Endothelial cell of umbilical vein (primary cell): Measurements from ENCODE around the gene IDUA. TPM values are rescaled to one million over a fixed set of nuclear protein-coding genes. Genes with fewer than 3 reads are reported as not detected.

ENCODE experiments used
- BruUV-seq: library from RNA; stranded (reverse); fragments of 400-500 nt; replicated peaks from 2 replicates; lab custom pipeline; 2021; lab: Mats Ljungman, UMichigan
- CTCF ChIA-PET: fragments of 300-600, 350-600 bp; sonication (Branson Sonifier 250); formaldehyde crosslinking; loops from one replicate; lab custom pipeline; 2021; ENCODE audit warnings: antibody characterized with exemption, inconsistent platforms; lab: Charles Lee
- POLR2A ChIA-PET: fragments of 300-600, 350-600 bp; sonication (Branson Sonifier 250); formaldehyde crosslinking; loops from one replicate; lab custom pipeline; 2021; ENCODE audit warnings: antibody characterized with exemption, inconsistent platforms; lab: Charles Lee
- DNase-seq: peaks from one replicate; pipeline ENCODE4 v3.0.0-alpha.2; 2011; ENCODE audit warnings: low read depth, low spot score
- FAIRE-seq: peaks from 2 replicates; lab custom pipeline; 2011; peaks lifted over from hg19 to GRCh38; lab: Jason Lieb, UNC
- H2AFZ ChIP-seq: 2 replicates; pipeline ENCODE4 v1.6.0; 2012; ENCODE audit warnings: low read depth, low read length, control low read depth, inconsistent platforms
- H3K27ac ChIP-seq: 2 replicates; pipeline ENCODE4 v1.5.1; 2011; ENCODE audit warnings: low read depth, mild to moderate bottlenecking, control low read depth, low read length, moderate library complexity; ENCODE audit not compliant: insufficient read depth
- H3K27me3 ChIP-seq, 2 experiments: 2 replicates each; pipeline versions ENCODE4 v1.6.0 to v1.6.1; 2011; ENCODE audit warnings: low read length in 2 of 2, mixed read lengths in 1 of 2; ENCODE audit not compliant: control insufficient read depth in 2 of 2, insufficient read depth in 2 of 2
- H3K36me3 ChIP-seq, 2 experiments: 2 replicates in 1 of 2; 3 replicates in 1 of 2; pipeline ENCODE4 v1.5.1; 2011; ENCODE audit warnings: low read length in 2 of 2, mild to moderate bottlenecking in 1 of 2, moderate library complexity in 1 of 2; ENCODE audit not compliant: control insufficient read depth in 2 of 2, insufficient read depth in 2 of 2; ENCODE audit errors: extremely low read depth in 1 of 2
- H3K4me1 ChIP-seq: 3 replicates; pipeline ENCODE4 v1.5.1; 2011; ENCODE audit warnings: mild to moderate bottlenecking, low read length; ENCODE audit not compliant: control insufficient read depth, insufficient read depth; ENCODE audit errors: extremely low read depth
- H3K4me2 ChIP-seq: 2 replicates; pipeline ENCODE4 v1.6.1; 2011; ENCODE audit warnings: low read length, control low read depth, mixed read lengths; ENCODE audit not compliant: insufficient read depth
- H3K4me3 ChIP-seq, 3 experiments: fragments of 200-600 bp in 1 of 3; sonication (generic), shearing (Covaris generic) in 1 of 3; replicated peaks in 1 of 3; 2 replicates each; pipeline ENCODE4 v1.5.1; 2011 to 2016; ENCODE audit warnings: control low read depth in 3 of 3, low read length in 3 of 3, mild to moderate bottlenecking in 2 of 3, inconsistent platforms in 1 of 3, low read depth in 1 of 3, moderate library complexity in 1 of 3; ENCODE audit not compliant: insufficient read depth in 1 of 3
- H3K79me2 ChIP-seq: 2 replicates; pipeline ENCODE4 v1.6.0; 2012; ENCODE audit warnings: low read length, inconsistent platforms; ENCODE audit not compliant: control insufficient read depth, insufficient read depth
- H3K9ac ChIP-seq: replicated peaks from 2 replicates; pipeline ENCODE3; 2011; ENCODE audit warnings: low read length, control low read depth; ENCODE audit not compliant: insufficient read depth; ENCODE audit errors: extremely low read depth
- H3K9me1 ChIP-seq: replicated peaks from 3 replicates; pipeline ENCODE4 v1.6.0; 2011; ENCODE audit warnings: mild to moderate bottlenecking, low read length; ENCODE audit not compliant: control insufficient read depth, insufficient read depth; ENCODE audit errors: extremely low read depth
- H3K9me3 ChIP-seq: replicated peaks from 2 replicates; pipeline ENCODE4 v1.5.1; 2012; ENCODE audit warnings: low read length, inconsistent platforms; ENCODE audit not compliant: control insufficient read depth, insufficient read depth
- H4K20me1 ChIP-seq: replicated peaks from 2 replicates; pipeline ENCODE3; 2011; ENCODE audit warnings: mild to moderate bottlenecking, low read length; ENCODE audit not compliant: control insufficient read depth, insufficient read depth; ENCODE audit errors: extremely low read depth
- EZH2 ChIP-seq: IDR thresholded peaks from 2 replicates; pipeline ENCODE4 v1.6.1; 2012; ENCODE audit warnings: borderline replicate concordance, low read depth, mild to moderate bottlenecking, moderate library complexity, low read length, inconsistent platforms; ENCODE audit not compliant: severe bottlenecking
- FOS ChIP-seq: IDR thresholded peaks from 2 replicates; pipeline ENCODE4 v1.6.1; 2011; ENCODE audit warnings: mild to moderate bottlenecking, low read length, moderate library complexity, borderline replicate concordance; ENCODE audit not compliant: insufficient read depth
- GATA2 ChIP-seq: IDR thresholded peaks from 2 replicates; pipeline ENCODE4 v1.7.0; 2011; ENCODE audit warnings: low read depth, mild to moderate bottlenecking, moderate library complexity, mixed read lengths, low read length; ENCODE audit not compliant: insufficient read length, insufficient read depth
- JUN ChIP-seq: IDR thresholded peaks from 2 replicates; pipeline ENCODE4 v1.6.1; 2011; ENCODE audit warnings: borderline replicate concordance, low read depth; ENCODE audit not compliant: insufficient read length, insufficient read depth
- MYC ChIP-seq: IDR thresholded peaks from one replicate; pipeline ENCODE4 v1.6.1; 2011; ENCODE audit warnings: mild to moderate bottlenecking, low read depth, low read length
- POLR2A ChIP-seq: IDR thresholded peaks from 2 replicates; pipeline ENCODE4 v1.6.1; 2012; ENCODE audit warnings: low read depth, mild to moderate bottlenecking, control low read depth, low read length
- POLR2AphosphoS5 ChIP-seq: IDR thresholded peaks from 2 replicates; pipeline ENCODE4 v1.6.1; 2012; ENCODE audit warnings: low read depth, mild to moderate bottlenecking, control low read depth, low read length, moderate library complexity; ENCODE audit not compliant: insufficient read depth
- dilution Hi-C: fragments of 300-500 bp; cut with MboI; formaldehyde crosslinking; loops from one replicate; pipeline ENCODE4 v1.15.0; 2019; ENCODE audit warnings: low sequenced_read_pairs; ENCODE audit not compliant: extremely low pct_ligation_motif_present
- intact Hi-C: fragments of 100-400 bp; cut with micrococcal nuclease; formaldehyde crosslinking; loops from one replicate; pipeline ENCODE4 v1.10.0; 2022
- polyA plus RNA-seq, 4 experiments: library from polyadenylated mRNA; depleted of rRNA in 3 of 4; stranded (reverse) in 3 of 4; unstranded in 1 of 4; fragments of >200 nt; gene quantifications; 2 replicates each; pipeline versions ENCODE4 v1.2.1 to v1.2.3, GENCODE V29; 2011 to 2012; ENCODE audit warnings: missing spikeins in 1 of 4
- total RNA-seq: library from RNA; stranded (reverse); gene quantifications from 2 replicates; pipeline ENCODE4 v1.2.3, GENCODE V29; 2021
- TF ChIP-seq, protein P1 (sequence below), 2 donors: IDR thresholded peaks; 1 replicate in 1 of 2; 2 replicates in 1 of 2; pipeline ENCODE4 v1.5.1; 2011; ENCODE audit warnings: low read length in 2 of 2, mild to moderate bottlenecking in 2 of 2, moderate library complexity in 2 of 2, control low read depth in 1 of 2, inconsistent platforms in 1 of 2, low read depth in 1 of 2; ENCODE audit not compliant: insufficient read depth in 1 of 2; ENCODE audit errors: extremely low read depth in 1 of 2
- TF ChIP-seq, protein P2 (sequence below): IDR thresholded peaks from 2 replicates; pipeline ENCODE4 v1.6.1; 2011; ENCODE audit not compliant: insufficient read depth, insufficient read length

The IDUA gene
- total and polyA plus RNA-seq, 2 donors (not counting 3 experiments of a cell fraction or from before 2014, with no cell fraction given): 19.1 to 34.1 TPM

GRCh38 chr4:993111-994029, 6.5 kb downstream of the IDUA start, which contains the start of gene SLC26A1:
TSS of gene SLC26A1 (minus strand) at chr4:993404. CDS start at chr4:991703, 1,701 bp downstream.
- POLR2A ChIA-PET: no interaction called here
- peaks cover 12 to 18% of the 10 kb centered on the region in 2 experiments for H3K27me3 ChIP-seq
- TF ChIP-seq, protein P1, sequence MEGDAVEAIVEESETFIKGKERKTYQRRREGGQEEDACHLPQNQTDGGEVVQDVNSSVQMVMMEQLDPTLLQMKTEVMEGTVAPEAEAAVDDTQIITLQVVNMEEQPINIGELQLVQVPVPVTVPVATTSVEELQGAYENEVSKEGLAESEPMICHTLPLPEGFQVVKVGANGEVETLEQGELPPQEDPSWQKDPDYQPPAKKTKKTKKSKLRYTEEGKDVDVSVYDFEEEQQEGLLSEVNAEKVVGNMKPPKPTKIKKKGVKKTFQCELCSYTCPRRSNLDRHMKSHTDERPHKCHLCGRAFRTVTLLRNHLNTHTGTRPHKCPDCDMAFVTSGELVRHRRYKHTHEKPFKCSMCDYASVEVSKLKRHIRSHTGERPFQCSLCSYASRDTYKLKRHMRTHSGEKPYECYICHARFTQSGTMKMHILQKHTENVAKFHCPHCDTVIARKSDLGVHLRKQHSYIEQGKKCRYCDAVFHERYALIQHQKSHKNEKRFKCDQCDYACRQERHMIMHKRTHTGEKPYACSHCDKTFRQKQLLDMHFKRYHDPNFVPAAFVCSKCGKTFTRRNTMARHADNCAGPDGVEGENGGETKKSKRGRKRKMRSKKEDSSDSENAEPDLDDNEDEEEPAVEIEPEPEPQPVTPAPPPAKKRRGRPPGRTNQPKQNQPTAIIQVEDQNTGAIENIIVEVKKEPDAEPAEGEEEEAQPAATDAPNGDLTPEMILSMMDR (IDR thresholded peaks at IDR 0.05; ENCODE audit: extremely low read depth in 1 of 2, insufficient read depth in 1 of 2, low read depth in 1 of 2, low read length in 2 of 2): no peak
- TF ChIP-seq POLR2A: no peak
- no peak for TF ChIP-seq POLR2AphosphoS5
- TF ChIP-seq EZH2: no peak
- TF ChIP-seq JUN: no peak
- no peak for TF ChIP-seq GATA2
- no peak for TF ChIP-seq FOS
- TF ChIP-seq MYC: no peak
- TF ChIP-seq, protein P2, sequence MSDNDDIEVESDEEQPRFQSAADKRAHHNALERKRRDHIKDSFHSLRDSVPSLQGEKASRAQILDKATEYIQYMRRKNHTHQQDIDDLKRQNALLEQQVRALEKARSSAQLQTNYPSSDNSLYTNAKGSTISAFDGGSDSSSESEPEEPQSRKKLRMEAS: no peak
- H2AFZ ChIP-seq: peak within 1 kb of the TSS; percentile 4
- CTCF ChIA-PET: no interaction called here
- H3K9ac ChIP-seq: peak within 1 kb of the TSS; percentile 13
- intact Hi-C loops: no loop called here
- H3K79me2 ChIP-seq: no peaks in the 10 kb centered on the region
- H3K4me3 ChIP-seq: no peak within 1 kb of the TSS
- H3K36me3 ChIP-seq: peaks cover 0 to 2% of the 10 kb centered on the region in 2 experiments
- H3K9me1 ChIP-seq: no peaks in the 10 kb centered on the region
- H4K20me1 ChIP-seq: no peaks in the 10 kb centered on the region
- FAIRE-seq: no peak
- peak within 1 kb of the TSS; percentile 55 for H3K27ac ChIP-seq
- no TSS peak for BruUV-seq
- dilution Hi-C loops: no loop called here
- DNase-seq: no peak
- H3K4me1 ChIP-seq: peaks cover 3% of the 10 kb centered on the region
- H3K9me3 ChIP-seq: no peaks in the 10 kb centered on the region
- no peak within 1 kb of the TSS for H3K4me2 ChIP-seq
